Nephron progenitor cell (in vitro differentiated cells): Measurements from ENCODE around the gene KLHL21.
"Not testable (repeated sequence)": the region's sequence is repeated elsewhere in the genome, so short reads cannot be mapped to it uniquely, and the experiment has no call there.

Source experiments
- DNase-seq: peaks from one replicate; pipeline ENCODE4 v3.0.0; 2021
- H3K27ac Mint-ChIP-seq: 2 replicates; pipeline ENCODE4 v1.8.0; 2021; ENCODE audit warnings: mild to moderate bottlenecking, moderate library complexity, mixed read lengths
- H3K27me3 Mint-ChIP-seq: 2 replicates; pipeline ENCODE4 v1.8.0; 2021; ENCODE audit warnings: mild to moderate bottlenecking, low read depth, mixed read lengths; ENCODE audit not compliant: poor library complexity
- H3K36me3 Mint-ChIP-seq: 2 replicates; pipeline ENCODE4 v1.8.0; 2021; ENCODE audit warnings: low read depth, mixed read lengths
- H3K4me1 Mint-ChIP-seq: 2 replicates; pipeline ENCODE4 v1.8.0; 2021; ENCODE audit warnings: mixed read lengths
- H3K4me3 Mint-ChIP-seq: 2 replicates; pipeline ENCODE4 v1.8.0; 2021; ENCODE audit warnings: mild to moderate bottlenecking, moderate library complexity, mixed read lengths
- H3K9me3 Mint-ChIP-seq: 2 replicates; pipeline ENCODE4 v1.8.0; 2021; ENCODE audit warnings: mild to moderate bottlenecking, moderate library complexity, mixed read lengths
- TF ChIP-seq, protein P1 (sequence below): fragments of 200-600 bp; sonication (generic); IDR thresholded peaks from 2 replicates; pipeline ENCODE4 v1.5.0; 2021; ENCODE audit warnings: antibody characterized with exemption

Gene KLHL21, protein sequence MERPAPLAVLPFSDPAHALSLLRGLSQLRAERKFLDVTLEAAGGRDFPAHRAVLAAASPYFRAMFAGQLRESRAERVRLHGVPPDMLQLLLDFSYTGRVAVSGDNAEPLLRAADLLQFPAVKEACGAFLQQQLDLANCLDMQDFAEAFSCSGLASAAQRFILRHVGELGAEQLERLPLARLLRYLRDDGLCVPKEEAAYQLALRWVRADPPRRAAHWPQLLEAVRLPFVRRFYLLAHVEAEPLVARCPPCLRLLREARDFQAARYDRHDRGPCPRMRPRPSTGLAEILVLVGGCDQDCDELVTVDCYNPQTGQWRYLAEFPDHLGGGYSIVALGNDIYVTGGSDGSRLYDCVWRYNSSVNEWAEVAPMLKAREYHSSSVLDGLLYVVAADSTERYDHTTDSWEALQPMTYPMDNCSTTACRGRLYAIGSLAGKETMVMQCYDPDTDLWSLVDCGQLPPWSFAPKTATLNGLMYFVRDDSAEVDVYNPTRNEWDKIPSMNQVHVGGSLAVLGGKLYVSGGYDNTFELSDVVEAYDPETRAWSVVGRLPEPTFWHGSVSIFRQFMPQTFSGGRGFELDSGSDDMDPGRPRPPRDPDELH

DNA sequence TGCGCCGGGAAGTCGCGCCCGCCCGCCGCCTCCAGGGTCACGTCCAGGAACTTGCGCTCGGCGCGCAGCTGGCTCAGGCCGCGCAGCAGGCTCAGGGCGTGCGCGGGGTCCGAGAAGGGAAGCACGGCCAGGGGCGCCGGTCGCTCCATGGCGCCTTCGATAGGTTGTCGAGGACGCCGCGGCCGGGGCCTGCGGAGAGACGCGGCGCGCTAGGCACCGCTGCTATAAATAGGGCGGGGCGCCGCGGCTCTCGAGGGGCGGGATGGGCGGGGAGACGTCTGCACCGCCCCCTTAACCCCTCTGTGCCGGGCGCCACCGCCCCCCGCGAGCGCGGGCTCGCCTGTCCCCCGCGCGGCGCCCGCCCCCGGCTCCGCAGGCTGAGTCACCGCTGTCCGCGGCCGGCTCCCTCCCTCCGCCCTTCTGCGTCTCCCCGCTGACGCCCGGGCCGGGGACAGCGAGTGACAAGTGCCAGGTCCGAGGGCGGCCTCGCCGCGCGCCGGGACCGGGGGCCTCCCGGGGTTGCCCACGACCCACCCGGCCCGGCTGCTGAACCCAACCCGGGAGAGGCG is at the start of gene KLHL21:
Gene KLHL21, minus strand, starts transcription at position 201 of the 569 bp plus-strand sequence. Its CDS starts 52 bp downstream, at position 149.
- Mint-ChIP-seq H3K27me3 (peaks cover 2% of the 10 kb centered on the region), H3K4me1 (peaks cover 60% of the 10 kb centered on the region), H3K27ac (peak within 1 kb of the TSS; percentile 96), H3K9me3 (no peaks in the 10 kb centered on the region), H3K4me3 (peak within 1 kb of the TSS; percentile 90), H3K36me3 (peaks cover 3% of the 10 kb centered on the region)
- TF ChIP-seq, protein P1, sequence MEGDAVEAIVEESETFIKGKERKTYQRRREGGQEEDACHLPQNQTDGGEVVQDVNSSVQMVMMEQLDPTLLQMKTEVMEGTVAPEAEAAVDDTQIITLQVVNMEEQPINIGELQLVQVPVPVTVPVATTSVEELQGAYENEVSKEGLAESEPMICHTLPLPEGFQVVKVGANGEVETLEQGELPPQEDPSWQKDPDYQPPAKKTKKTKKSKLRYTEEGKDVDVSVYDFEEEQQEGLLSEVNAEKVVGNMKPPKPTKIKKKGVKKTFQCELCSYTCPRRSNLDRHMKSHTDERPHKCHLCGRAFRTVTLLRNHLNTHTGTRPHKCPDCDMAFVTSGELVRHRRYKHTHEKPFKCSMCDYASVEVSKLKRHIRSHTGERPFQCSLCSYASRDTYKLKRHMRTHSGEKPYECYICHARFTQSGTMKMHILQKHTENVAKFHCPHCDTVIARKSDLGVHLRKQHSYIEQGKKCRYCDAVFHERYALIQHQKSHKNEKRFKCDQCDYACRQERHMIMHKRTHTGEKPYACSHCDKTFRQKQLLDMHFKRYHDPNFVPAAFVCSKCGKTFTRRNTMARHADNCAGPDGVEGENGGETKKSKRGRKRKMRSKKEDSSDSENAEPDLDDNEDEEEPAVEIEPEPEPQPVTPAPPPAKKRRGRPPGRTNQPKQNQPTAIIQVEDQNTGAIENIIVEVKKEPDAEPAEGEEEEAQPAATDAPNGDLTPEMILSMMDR = no peak
- peak; percentile 83 for DNase-seq

DNA sequence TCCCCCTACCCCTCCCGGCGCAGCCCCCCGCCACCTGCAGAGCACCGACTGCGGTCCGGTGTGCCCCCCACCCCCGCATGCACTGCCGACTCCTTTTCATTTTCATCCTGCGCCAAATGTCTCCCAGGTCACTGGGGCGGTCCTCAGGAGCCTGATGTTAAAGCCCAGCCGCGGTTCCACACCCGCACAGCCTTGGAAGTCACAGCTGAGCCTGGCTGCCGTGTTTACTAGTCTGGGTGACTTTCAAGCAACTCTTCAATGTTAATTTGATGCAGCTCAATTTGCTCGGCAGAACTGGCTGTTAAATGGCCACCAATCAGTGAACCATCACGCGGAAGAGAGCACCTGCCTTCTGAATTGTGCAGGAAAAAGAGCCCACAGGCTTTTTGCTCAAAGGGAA is 49.2 kb upstream of the KLHL21 start:
- Mint-ChIP-seq H3K9me3 (no peaks in the 10 kb centered on the region), H3K27me3 (no peaks in the 10 kb centered on the region), H3K36me3 (peaks cover 36% of the 10 kb centered on the region), H3K4me3 (peak overlapping the region; percentile 18), H3K27ac (peak overlapping the region; percentile 91), H3K4me1 (peaks cover 27% of the 10 kb centered on the region)
- TF ChIP-seq, protein P1 = no peak
- no peak for DNase-seq

DNA sequence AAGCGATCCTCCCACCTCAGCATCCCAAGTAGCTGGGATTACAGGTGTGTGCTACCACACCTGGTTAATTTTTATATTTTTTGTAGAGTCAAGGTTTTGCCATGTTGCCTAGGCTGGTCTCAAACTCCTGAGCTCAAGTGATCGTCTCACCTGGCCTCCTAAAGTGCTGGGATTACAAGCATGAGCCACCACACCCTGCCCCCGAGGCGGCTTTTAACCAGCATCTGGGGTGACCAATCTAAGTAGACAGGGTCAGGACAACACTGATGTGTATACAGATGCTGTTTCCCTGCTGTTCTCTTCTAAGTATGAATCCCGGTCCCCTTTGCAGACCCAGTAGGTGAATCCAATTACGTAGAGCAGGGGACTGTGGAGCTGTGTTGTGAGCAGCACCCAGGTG is 45.9 kb upstream of the KLHL21 start:
- H3K9me3 Mint-ChIP-seq = no peaks in the 10 kb centered on the region
- H3K27me3 Mint-ChIP-seq = no peaks in the 10 kb centered on the region
- no peak overlapping the region for H3K4me3 Mint-ChIP-seq
- H3K4me1 Mint-ChIP-seq = peaks cover 43% of the 10 kb centered on the region
- DNase-seq = no peak
- H3K27ac Mint-ChIP-seq = no peak overlapping the region
- peaks cover 38% of the 10 kb centered on the region for H3K36me3 Mint-ChIP-seq
- TF ChIP-seq, protein P1 = no peak

DNA sequence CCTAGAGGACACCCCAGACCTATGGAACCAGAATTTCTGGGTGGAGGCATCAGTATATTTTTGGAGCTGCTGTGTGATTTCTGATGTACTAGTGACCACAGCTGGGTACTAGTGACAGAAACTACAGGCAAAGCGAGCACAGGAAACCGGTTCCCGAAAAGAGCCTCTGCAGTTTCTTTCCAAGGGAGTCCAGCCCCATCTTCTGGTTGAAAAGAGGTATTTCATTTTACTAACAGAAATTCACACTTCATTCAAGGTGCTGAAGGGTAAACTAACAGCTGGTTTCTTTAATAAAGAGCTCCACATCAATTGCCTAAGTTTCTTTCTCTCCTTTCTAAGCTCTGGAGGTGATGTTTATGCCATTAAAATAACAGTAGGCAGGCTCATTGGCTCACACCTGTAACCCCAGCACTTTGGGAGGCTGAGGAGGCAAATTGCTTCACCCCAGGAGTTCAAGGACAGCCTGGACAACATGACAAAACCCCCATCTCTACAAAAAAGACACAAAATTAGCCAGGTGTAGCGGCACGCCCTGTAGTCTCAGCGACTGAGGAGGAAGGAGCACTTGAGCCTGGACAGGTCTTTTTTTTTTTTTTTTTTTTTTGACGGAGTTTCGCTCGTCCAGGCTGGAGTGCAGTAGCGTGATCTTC is 44.0 kb upstream of the KLHL21 start:
- H3K36me3 Mint-ChIP-seq = peaks cover 37% of the 10 kb centered on the region
- no peak overlapping the region for H3K4me3 Mint-ChIP-seq
- H3K9me3 Mint-ChIP-seq = no peaks in the 10 kb centered on the region
- TF ChIP-seq, protein P1 = peak; percentile 68
- H3K27ac Mint-ChIP-seq = no peak overlapping the region
- peaks cover 39% of the 10 kb centered on the region for H3K4me1 Mint-ChIP-seq
- no peaks in the 10 kb centered on the region for H3K27me3 Mint-ChIP-seq
- no peak for DNase-seq

DNA sequence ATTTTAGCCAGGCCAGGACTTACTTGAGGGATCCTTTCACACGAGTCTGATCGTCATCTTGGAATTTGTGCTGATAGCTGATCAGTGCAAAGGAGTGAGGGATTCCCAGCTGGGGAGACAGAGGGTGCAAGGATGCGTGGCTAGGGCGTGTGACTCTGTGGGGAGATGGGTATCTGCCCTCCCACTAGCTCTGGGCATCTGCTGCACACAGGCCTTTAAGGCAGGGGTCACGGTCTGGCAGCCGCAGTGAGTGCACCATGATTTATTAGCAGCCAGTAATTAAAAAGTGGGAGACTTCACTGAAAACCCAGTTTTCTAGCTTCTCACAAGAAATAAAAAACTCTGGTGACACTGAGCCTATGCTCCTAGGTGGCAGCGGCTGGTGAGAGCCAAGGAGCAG is 42.3 kb upstream of the KLHL21 start:
- Mint-ChIP-seq H3K4me3 (peak overlapping the region; percentile 24), H3K27me3 (no peaks in the 10 kb centered on the region), H3K9me3 (no peaks in the 10 kb centered on the region), H3K36me3 (peaks cover 38% of the 10 kb centered on the region), H3K4me1 (peaks cover 39% of the 10 kb centered on the region), H3K27ac (peak overlapping the region; percentile 93)
- TF ChIP-seq, protein P1 = no peak
- peak; percentile 41 for DNase-seq

DNA sequence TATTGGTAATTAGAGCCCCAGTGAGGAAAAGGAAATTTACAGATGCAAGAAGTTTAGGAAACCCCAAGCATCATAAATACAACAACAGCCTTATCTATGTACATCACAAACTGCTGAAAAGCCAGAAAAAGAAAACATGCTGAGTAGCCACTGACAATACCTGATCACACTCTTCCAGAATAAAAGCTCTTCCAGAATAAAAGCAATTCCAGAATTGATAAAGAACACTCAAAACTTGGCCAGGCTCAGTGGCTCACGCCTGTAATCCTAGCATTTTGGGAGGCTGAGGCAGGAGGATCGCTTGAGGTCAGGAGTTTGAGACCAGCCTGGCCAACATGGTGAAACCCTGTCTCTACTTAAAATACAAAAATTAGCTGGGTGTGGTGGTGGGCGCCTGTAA is 38.2 kb upstream of the KLHL21 start:
- H3K4me3 Mint-ChIP-seq, H3K9me3 Mint-ChIP-seq, H3K27me3 Mint-ChIP-seq, H3K27ac Mint-ChIP-seq, DNase-seq: not testable (repeated sequence)
- Mint-ChIP-seq H3K36me3 (peaks cover 64% of the 10 kb centered on the region), H3K4me1 (peaks cover 31% of the 10 kb centered on the region)
